ENCODE measurements around the gene ZSCAN30. TPM values are rescaled to one million over a fixed set of nuclear protein-coding genes. Genes with fewer than 3 reads are reported as not detected.

ZSCAN30 gene
- total and polyA plus RNA-seq, 7 experiments from 2014 or later = 5.5 to 23.2 (median 16.1) TPM

- Histone ChIP-seq H3K27ac (ENCODE audit: low read depth, low read length) (no peak overlapping the region), H3K9me3 (ENCODE audit: control insufficient read depth in 2 of 3, low read length in 3 of 3) (no peaks in the 10 kb centered on the region), H3K36me3 (ENCODE audit: control insufficient read depth in 2 of 3, insufficient read depth in 3 of 3, low read length in 3 of 3) (no peaks in the 10 kb centered on the region), H3K4me3 (ENCODE audit: low read length) (no peak overlapping the region), H3K4me1 (ENCODE audit: control insufficient read depth in 2 of 2, insufficient read depth in 2 of 2, low read length in 2 of 2) (peaks cover 0 to 7% of the 10 kb centered on the region in 2 donors), H3K27me3 (ENCODE audit: control insufficient read depth in 2 of 2, insufficient read depth in 2 of 2, low read length in 2 of 2) (no peaks in the 10 kb centered on the region)
- intact Hi-C loops (cut with micrococcal nuclease) = no loop called here
- Mint-ChIP-seq H3K27me3 (no peaks in the 10 kb centered on the region), H3K27ac (no peak overlapping the region), H3K4me1 (peaks cover 13 to 25% (median 17%) of the 10 kb centered on the region in 7 donors), H3K9me3 (peaks cover 0 to 31% (median 5%) of the 10 kb centered on the region in 11 donors), H3K4me3 (no peak overlapping the region), H3K36me3 (peaks cover 0 to 41% (median 5%) of the 10 kb centered on the region in 5 donors)
- DNase-seq = no peak
- CTCF ChIA-PET = no interaction called here
- ATAC-seq = no peak
- POLR2A ChIA-PET = interaction anchor here (1.2 kb wide), 1 partner anchor 31 kb away, joined by 3 read pairs; no protein-coding TSS in a partner anchor
Observed at GRCh38 chr18:35271656-35272055, 18.4 kb downstream of the ZSCAN30 start.

DNA sequence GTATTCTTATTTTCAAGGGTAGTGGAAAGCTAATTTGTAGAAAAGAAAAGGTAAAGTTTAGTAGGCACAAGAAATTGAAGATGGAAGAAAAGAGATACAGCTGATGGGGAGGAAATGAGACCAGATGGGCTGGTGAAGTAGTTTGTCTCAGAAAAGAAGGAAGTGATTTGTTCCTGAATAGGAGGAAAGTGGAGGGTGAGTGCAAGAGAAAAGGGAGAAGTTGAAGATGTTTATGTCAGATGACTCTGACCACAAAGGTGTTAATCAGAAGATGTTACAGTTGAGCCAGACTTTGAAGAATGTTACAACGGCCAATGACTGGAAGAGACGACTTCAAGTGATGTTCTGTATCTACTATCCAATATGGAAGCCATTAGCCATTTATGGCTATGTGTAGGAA lies 21.2 kb downstream of the ZSCAN30 start:
- ATAC-seq (no peak), DNase-seq (no peak)
- Mint-ChIP-seq H3K36me3 (peaks cover 0 to 47% (median 5%) of the 10 kb centered on the region in 5 donors), H3K27me3 (no peaks in the 10 kb centered on the region), H3K9me3 (peaks cover 0 to 27% (median 4%) of the 10 kb centered on the region in 11 donors), H3K27ac (peak overlapping the region in 6 of 9 donors; percentile 2 to 98 (median 80)), H3K4me1 (peaks cover 13 to 35% (median 26%) of the 10 kb centered on the region in 7 donors), H3K4me3 (peak overlapping the region; percentile 1 to 99 (median 96))
- ChIA-PET POLR2A (interaction anchor here (0.7 to 4.6 kb wide), 5 partner anchors 10 to 24 kb away, joined by 3 to 32 read pairs (median 7); partner anchors contain the start of gene ZSCAN30), CTCF (no interaction called here)
- peaks cover 0 to 7% of the 10 kb centered on the region in 2 donors for H3K4me1 ChIP-seq (ENCODE audit: control insufficient read depth in 2 of 2, insufficient read depth in 2 of 2, low read length in 2 of 2)
- H3K9me3 ChIP-seq (ENCODE audit: control insufficient read depth in 2 of 3, low read length in 3 of 3) = no peaks in the 10 kb centered on the region
- H3K36me3 ChIP-seq (ENCODE audit: control insufficient read depth in 2 of 3, insufficient read depth in 3 of 3, low read length in 3 of 3) = no peaks in the 10 kb centered on the region
- no peak overlapping the region for H3K27ac ChIP-seq (ENCODE audit: low read depth, low read length)
- H3K27me3 ChIP-seq (ENCODE audit: control insufficient read depth in 2 of 2, insufficient read depth in 2 of 2, low read length in 2 of 2) = no peaks in the 10 kb centered on the region
- H3K4me3 ChIP-seq (ENCODE audit: low read length) = no peak overlapping the region
- intact Hi-C loops (cut with micrococcal nuclease) = loop anchor here in 1 of 2 donors (5.0 to 10.0 kb wide), 2 partner anchors 37 to 796 kb away; partner anchors contain the start of gene RPRD1A

GRCh38 chr18:35267809-35268208 lies 22.2 kb downstream of the ZSCAN30 start:
- Mint-ChIP-seq H3K9me3 (peaks cover 0 to 23% (median 3%) of the 10 kb centered on the region in 11 donors), H3K4me1 (peaks cover 13 to 35% (median 26%) of the 10 kb centered on the region in 7 donors), H3K27me3 (no peaks in the 10 kb centered on the region), H3K36me3 (peaks cover 0 to 50% (median 4%) of the 10 kb centered on the region in 5 donors), H3K4me3 (peak overlapping the region; percentile 85 to 99 (median 97)), H3K27ac (peak overlapping the region; percentile 21 to 98 (median 97))
- CTCF ChIA-PET = interaction anchor here (0.6 to 0.8 kb wide), 2 partner anchors 15 to 36 kb away, joined by 3 to 5 read pairs; no protein-coding TSS in a partner anchor
- Histone ChIP-seq H3K27ac (ENCODE audit: low read depth, low read length) (peak overlapping the region; percentile 74), H3K36me3 (ENCODE audit: control insufficient read depth in 2 of 3, insufficient read depth in 3 of 3, low read length in 3 of 3) (no peaks in the 10 kb centered on the region), H3K4me1 (ENCODE audit: control insufficient read depth in 2 of 2, insufficient read depth in 2 of 2, low read length in 2 of 2) (peaks cover 0 to 7% of the 10 kb centered on the region in 2 donors), H3K4me3 (ENCODE audit: low read length) (peak overlapping the region; percentile 78), H3K27me3 (ENCODE audit: control insufficient read depth in 2 of 2, insufficient read depth in 2 of 2, low read length in 2 of 2) (no peaks in the 10 kb centered on the region), H3K9me3 (ENCODE audit: control insufficient read depth in 2 of 3, low read length in 3 of 3) (no peaks in the 10 kb centered on the region)
- POLR2A ChIA-PET = interaction anchor here (0.9 to 4.6 kb wide), 7 partner anchors 17 to 76 kb away, joined by 3 to 32 read pairs (median 11); partner anchors contain the start of genes ZNF24, ZNF397 and ZSCAN30
- ATAC-seq (peak; percentile 2), DNase-seq (peak in 4 of 9 donors; percentile 6 to 11 (median 8))
- intact Hi-C loops (cut with micrococcal nuclease) = loop anchor here (1.0 to 10.0 kb wide), 7 partner anchors 22 to 797 kb away; partner anchors contain the start of genes ZSCAN30 (in 2 of the 2), INO80C (in 1 of the 2), RMP24 (in 1 of the 2) and RPRD1A (in 1 of the 2)

GRCh38 chr18:35267161-35267651 lies 22.8 kb downstream of the ZSCAN30 start:
- DNase-seq (peak; percentile 37 to 62 (median 54)), ATAC-seq (peak; percentile 90)
- no peaks in the 10 kb centered on the region for H3K27me3 ChIP-seq (ENCODE audit: control insufficient read depth in 2 of 2, insufficient read depth in 2 of 2, low read length in 2 of 2)
- H3K27me3 Mint-ChIP-seq = no peaks in the 10 kb centered on the region
- H3K4me1 Mint-ChIP-seq = peaks cover 13 to 35% (median 26%) of the 10 kb centered on the region in 7 donors
- H3K27ac ChIP-seq (ENCODE audit: low read depth, low read length) = peak overlapping the region; percentile 74
- H3K9me3 Mint-ChIP-seq = peaks cover 0 to 20% (median 3%) of the 10 kb centered on the region in 11 donors
- intact Hi-C loops (cut with micrococcal nuclease) = loop anchor here (1.0 to 10.0 kb wide), 7 partner anchors 23 to 798 kb away; partner anchors contain the start of genes ZSCAN30 (in 2 of the 2), INO80C (in 1 of the 2), RMP24 (in 1 of the 2) and RPRD1A (in 1 of the 2)
- peaks cover 0 to 7% of the 10 kb centered on the region in 2 donors for H3K4me1 ChIP-seq (ENCODE audit: control insufficient read depth in 2 of 2, insufficient read depth in 2 of 2, low read length in 2 of 2)
- POLR2A ChIA-PET = interaction anchor here (0.7 to 4.6 kb wide), 9 partner anchors 17 to 862 kb away, joined by 3 to 32 read pairs (median 7); partner anchors contain the start of genes ELP2, SLC39A6, ZNF24 and ZNF397
- H3K4me3 ChIP-seq (ENCODE audit: low read length) = peak overlapping the region; percentile 78
- CTCF ChIA-PET = interaction anchor here (0.6 to 0.8 kb wide), 2 partner anchors 27 to 37 kb away, joined by 3 read pairs; no protein-coding TSS in a partner anchor
- peaks cover 0 to 4% (median 0%) of the 10 kb centered on the region in 3 experiments for H3K36me3 ChIP-seq (ENCODE audit: control insufficient read depth in 2 of 3, insufficient read depth in 3 of 3, low read length in 3 of 3)
- peaks cover 0 to 56% (median 8%) of the 10 kb centered on the region in 5 donors for H3K36me3 Mint-ChIP-seq
- peak overlapping the region; percentile 85 to 99 (median 97) for H3K4me3 Mint-ChIP-seq
- H3K27ac Mint-ChIP-seq = peak overlapping the region; percentile 83 to 98 (median 97)
- no peaks in the 10 kb centered on the region for H3K9me3 ChIP-seq (ENCODE audit: control insufficient read depth in 2 of 3, low read length in 3 of 3)

DNA sequence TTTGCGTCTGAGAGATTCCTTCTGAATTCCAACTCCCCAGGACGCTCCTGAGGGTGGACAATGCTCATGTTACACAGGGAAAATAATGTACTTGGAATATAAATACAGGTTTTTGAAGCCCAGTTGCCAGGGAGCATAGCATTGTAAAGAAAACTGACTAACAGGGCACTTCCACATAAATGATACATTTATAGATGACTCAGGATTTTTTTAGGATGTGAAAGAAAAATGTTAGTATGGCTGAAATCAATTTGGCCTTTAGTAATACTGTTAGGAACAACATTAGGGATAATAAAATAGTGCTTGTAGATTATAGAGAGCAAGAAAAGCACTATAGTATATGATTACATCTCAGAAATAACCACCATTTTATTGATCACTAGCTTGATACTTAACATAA lies 25.6 kb downstream of the ZSCAN30 start:
- DNase-seq (no peak), ATAC-seq (no peak)
- H3K36me3 Mint-ChIP-seq = peaks cover 0 to 72% (median 25%) of the 10 kb centered on the region in 5 donors
- H3K27ac Mint-ChIP-seq = peak overlapping the region in 4 of 9 donors; percentile 18 to 84 (median 54)
- Histone ChIP-seq H3K27me3 (ENCODE audit: control insufficient read depth in 2 of 2, insufficient read depth in 2 of 2, low read length in 2 of 2) (no peaks in the 10 kb centered on the region), H3K27ac (ENCODE audit: low read depth, low read length) (no peak overlapping the region), H3K36me3 (ENCODE audit: control insufficient read depth in 2 of 3, insufficient read depth in 3 of 3, low read length in 3 of 3) (peaks cover 0 to 10% (median 0%) of the 10 kb centered on the region in 3 experiments), H3K9me3 (ENCODE audit: control insufficient read depth in 2 of 3, low read length in 3 of 3) (no peaks in the 10 kb centered on the region), H3K4me1 (ENCODE audit: control insufficient read depth in 2 of 2, insufficient read depth in 2 of 2, low read length in 2 of 2) (peaks cover 0 to 7% of the 10 kb centered on the region in 2 donors), H3K4me3 (ENCODE audit: low read length) (no peak overlapping the region)
- no peak overlapping the region for H3K4me3 Mint-ChIP-seq
- POLR2A ChIA-PET = no interaction called here
- H3K4me1 Mint-ChIP-seq = peaks cover 13 to 35% (median 26%) of the 10 kb centered on the region in 7 donors
- intact Hi-C loops (cut with micrococcal nuclease) = loop anchor here in 1 of 2 donors (10.0 kb wide), 1 partner anchor 800 kb away; the partner anchor contains the start of gene RPRD1A
- peaks cover 0 to 19% (median 3%) of the 10 kb centered on the region in 11 donors for H3K9me3 Mint-ChIP-seq
- CTCF ChIA-PET = interaction anchor here (1.4 kb wide), 1 partner anchor 91 kb away, joined by 4 read pairs; no protein-coding TSS in a partner anchor
- H3K27me3 Mint-ChIP-seq = no peaks in the 10 kb centered on the region

- H3K27me3 Mint-ChIP-seq = no peaks in the 10 kb centered on the region
- Histone ChIP-seq H3K27me3 (ENCODE audit: control insufficient read depth in 2 of 2, insufficient read depth in 2 of 2, low read length in 2 of 2) (no peaks in the 10 kb centered on the region), H3K4me1 (ENCODE audit: control insufficient read depth in 2 of 2, insufficient read depth in 2 of 2, low read length in 2 of 2) (no peaks in the 10 kb centered on the region), H3K9me3 (ENCODE audit: control insufficient read depth in 2 of 3, low read length in 3 of 3) (peaks cover 0 to 23% (median 0%) of the 10 kb centered on the region in 3 experiments), H3K27ac (ENCODE audit: low read depth, low read length) (no peak overlapping the region), H3K4me3 (ENCODE audit: low read length) (no peak overlapping the region), H3K36me3 (ENCODE audit: control insufficient read depth in 2 of 3, insufficient read depth in 3 of 3, low read length in 3 of 3) (peaks cover 0 to 22% (median 0%) of the 10 kb centered on the region in 3 experiments)
- intact Hi-C loops (cut with micrococcal nuclease) = no loop called here
- H3K36me3 Mint-ChIP-seq = peaks cover 25 to 82% (median 72%) of the 10 kb centered on the region in 5 donors
- H3K9me3 Mint-ChIP-seq = peaks cover 0 to 37% (median 20%) of the 10 kb centered on the region in 11 donors
- ATAC-seq (no peak), DNase-seq (no peak)
- ChIA-PET CTCF (interaction anchor here (0.6 kb wide), 1 partner anchor 113 kb away, joined by 5 read pairs; no protein-coding TSS in a partner anchor), POLR2A (interaction anchor here (0.6 kb wide), 1 partner anchor 13 kb away, joined by 4 read pairs; no protein-coding TSS in a partner anchor)
- no peak overlapping the region for H3K4me3 Mint-ChIP-seq
- H3K27ac Mint-ChIP-seq = peak overlapping the region in 1 of 9 donors; percentile 62
- H3K4me1 Mint-ChIP-seq = peaks cover 0 to 4% (median 0%) of the 10 kb centered on the region in 7 donors
Observed at GRCh38 chr18:35256947-35257346, 33.1 kb downstream of the ZSCAN30 start.
